Hepatocyte (in vitro differentiated cells): ENCODE data around the gene KRT3.

ENCODE experiments used
- CTCF ChIP-seq: fragments of 200-600 bp; sonication (generic); IDR thresholded peaks from 2 replicates; pipeline ENCODE4 v1.5.1; 2016; ENCODE audit warnings: antibody characterized with exemption, mild to moderate bottlenecking; ENCODE audit not compliant: poor library complexity
- EZH2 ChIP-seq: fragments of 200-600 bp; sonication (generic); IDR thresholded peaks from 2 replicates; pipeline ENCODE4 v1.6.1; 2016; ENCODE audit warnings: antibody characterized with exemption, mild to moderate bottlenecking, borderline replicate concordance
- EZH2phosphoT487 ChIP-seq: fragments of 200-600 bp; sonication (generic); IDR thresholded peaks from one replicate; pipeline ENCODE4 v1.6.1; 2018; ENCODE audit warnings: antibody characterized with exemption, mild to moderate bottlenecking, low read depth, moderate library complexity; ENCODE audit not compliant: unreplicated experiment, severe bottlenecking

DNA sequence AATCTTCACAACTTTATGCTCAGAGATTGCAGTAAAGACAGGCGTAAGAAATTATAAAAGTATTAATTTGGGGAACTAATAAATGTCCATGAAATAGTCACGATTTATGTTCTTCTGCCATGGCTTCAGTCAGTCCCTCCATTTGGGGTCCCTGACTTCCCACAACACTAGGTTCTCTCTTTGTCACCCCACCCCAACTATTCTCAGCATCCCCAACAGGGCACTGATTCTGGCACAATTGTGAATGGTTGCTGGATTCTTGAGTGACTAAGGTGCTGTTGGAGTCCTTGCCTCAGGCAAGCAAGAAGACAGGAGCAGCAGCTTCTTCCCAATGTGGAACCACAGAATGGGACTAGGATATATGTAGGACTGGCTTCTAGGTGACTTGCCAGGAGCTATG is 34.1 kb downstream of the KRT3 start:
- TF ChIP-seq CTCF (no peak), EZH2 (no peak), EZH2phosphoT487 (no peak)
